WERI-Rb-1 (cell line): ENCODE data around the gene TOB2.
A peak's percentile ranks its signal among the peaks of the same experiment; 100 is the strongest.

Experiments
- DNase-seq: peaks from one replicate; pipeline ENCODE4 v3.0.0-alpha.2; 2020
- H3K27ac ChIP-seq: fragments of 250-450 bp; sonication (Bioruptor Pico); 2 replicates; pipeline ENCODE4 v1.5.1; 2020; ENCODE audit warnings: mild to moderate bottlenecking, moderate library complexity
- H3K27me3 ChIP-seq: fragments of 250-450 bp; sonication (Bioruptor Pico); 2 replicates; pipeline ENCODE4 v1.5.1; 2021; ENCODE audit warnings: mild to moderate bottlenecking, low read depth, moderate library complexity; ENCODE audit not compliant: insufficient read depth, severe bottlenecking
- H3K36me3 ChIP-seq: fragments of 250-450 bp; sonication (Bioruptor Pico); 2 replicates; pipeline ENCODE4 v1.5.1; 2020; ENCODE audit warnings: mild to moderate bottlenecking, moderate library complexity
- H3K4me3 ChIP-seq: 2 replicates; pipeline ENCODE4 v1.5.1; 2011; ENCODE audit warnings: low read depth, mild to moderate bottlenecking, control low read depth, low read length
- H3K9me3 ChIP-seq: fragments of 250-450 bp; sonication (Bioruptor Pico); 2 replicates; pipeline ENCODE4 v1.5.1; 2021; ENCODE audit warnings: mild to moderate bottlenecking, moderate library complexity; ENCODE audit not compliant: severe bottlenecking
- CTCF ChIP-seq: IDR thresholded peaks from 2 replicates; pipeline ENCODE4 v1.5.1; 2011; ENCODE audit warnings: low read depth, mild to moderate bottlenecking, control low read depth, inconsistent platforms, low read length

The TOB2 gene

GRCh38 chr22:41479671-41480396 lies 33.2 kb upstream of the TOB2 start:
- H3K27ac ChIP-seq = 0 out of 2 replicates have a peak overlapping the region, but pooled peaks have one; percentile 36
- TF ChIP-seq CTCF = no peak
- no peaks in the 10 kb centered on the region for H3K36me3 ChIP-seq
- H3K27me3 ChIP-seq = no peaks in the 10 kb centered on the region
- H3K9me3 ChIP-seq = no peaks in the 10 kb centered on the region
- no peak for DNase-seq
- no peak overlapping the region for H3K4me3 ChIP-seq

- Histone ChIP-seq H3K27me3 (no peaks in the 10 kb centered on the region), H3K36me3 (no peaks in the 10 kb centered on the region), H3K9me3 (no peaks in the 10 kb centered on the region), H3K27ac (peak overlapping the region; percentile 36; the same call in 1 of the 2 replicates), H3K4me3 (no peak overlapping the region)
- no peak for TF ChIP-seq CTCF
- peak; percentile 39 for DNase-seq
These were observed 32.4 kb upstream of the TOB2 start for GRCh38 chr22:41478891-41479521.

- no peak overlapping the region for H3K27ac ChIP-seq
- TF ChIP-seq CTCF = no peak
- H3K4me3 ChIP-seq = no peak overlapping the region
- no peak for DNase-seq
- H3K27me3 ChIP-seq = no peaks in the 10 kb centered on the region
- no peaks in the 10 kb centered on the region for H3K36me3 ChIP-seq
- H3K9me3 ChIP-seq = no peaks in the 10 kb centered on the region
These were observed 31.9 kb upstream of the TOB2 start for GRCh38 chr22:41478473-41478872.

GRCh38 chr22:41474872-41475451 lies 28.4 kb upstream of the TOB2 start:
- Histone ChIP-seq H3K9me3 (no peaks in the 10 kb centered on the region), H3K27ac (no peak overlapping the region), H3K36me3 (peaks cover 14% of the 10 kb centered on the region), H3K27me3 (no peaks in the 10 kb centered on the region), H3K4me3 (no peak overlapping the region)
- TF ChIP-seq CTCF = no peak
- DNase-seq = no peak

- DNase-seq = no peak
- Histone ChIP-seq H3K27me3 (no peaks in the 10 kb centered on the region), H3K27ac (no peak overlapping the region), H3K4me3 (no peak overlapping the region), H3K9me3 (no peaks in the 10 kb centered on the region), H3K36me3 (peaks cover 29% of the 10 kb centered on the region)
- no peak for TF ChIP-seq CTCF
These were observed 25.0 kb upstream of the TOB2 start for GRCh38 chr22:41471568-41471967.
